ENCODE measurements around the gene WDR74.

WDR74 gene

DNA sequence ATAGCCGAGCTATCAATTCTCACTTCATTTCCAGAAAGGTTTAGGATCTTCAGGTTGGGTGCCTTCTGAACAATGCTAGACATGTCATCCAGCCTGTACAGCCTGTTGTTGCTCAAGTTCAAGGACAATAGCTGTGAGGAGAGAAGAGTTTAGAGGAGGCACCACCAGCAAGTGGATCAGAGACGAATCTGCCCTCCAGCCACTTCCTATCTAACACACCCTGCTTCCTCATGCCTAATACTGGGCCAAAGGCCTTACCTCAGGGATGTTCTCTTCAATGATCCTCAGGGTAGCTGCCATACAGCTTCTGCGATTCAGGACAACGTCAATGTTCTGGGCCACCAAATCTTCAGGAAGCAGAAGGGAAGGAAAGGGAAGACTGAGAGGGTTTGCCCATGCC lies 38.3 kb downstream of the WDR74 start:
- DNase-seq = no peak

DNA sequence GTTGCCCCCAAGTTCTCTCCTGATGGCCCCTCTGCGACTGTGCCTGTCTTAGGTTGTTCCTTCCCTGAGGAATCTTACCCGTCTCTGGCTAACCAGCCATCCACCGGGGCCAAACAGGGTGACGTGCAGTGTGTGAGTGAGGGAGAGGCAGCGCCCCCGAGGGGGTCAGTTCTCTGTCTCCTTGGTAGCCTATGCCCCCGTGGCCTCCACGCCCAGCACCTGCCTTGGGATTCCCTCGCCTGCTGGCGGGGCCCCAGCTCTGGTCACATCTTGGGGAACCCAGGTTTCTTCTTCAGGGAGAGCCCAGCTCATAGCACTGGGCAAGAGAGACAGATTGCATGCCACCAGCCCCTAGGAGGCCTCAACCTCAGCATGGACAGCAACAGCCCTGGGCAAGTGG lies 39.9 kb downstream of the WDR74 start:
- no peak for DNase-seq

DNA sequence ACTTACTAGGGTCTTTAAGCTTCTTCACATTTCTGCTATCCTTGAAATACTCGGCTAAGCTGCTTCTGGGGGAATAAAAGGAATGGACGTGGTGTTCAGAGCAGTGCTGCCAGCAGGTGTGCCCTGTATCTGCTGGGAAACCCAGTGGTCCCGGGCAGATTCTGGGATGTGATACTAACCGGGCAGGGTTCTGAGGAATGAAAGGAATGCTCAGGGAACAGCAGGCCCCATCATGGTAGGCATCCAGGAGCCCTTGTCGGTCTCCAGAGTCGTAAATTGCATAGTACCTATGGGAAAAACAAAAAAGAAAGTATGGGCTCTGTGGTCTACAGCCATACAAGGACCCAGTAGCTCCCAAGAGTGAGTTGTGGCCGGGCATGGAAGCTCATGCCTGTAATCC lies 43.1 kb downstream of the WDR74 start:
- DNase-seq = no peak

DNA sequence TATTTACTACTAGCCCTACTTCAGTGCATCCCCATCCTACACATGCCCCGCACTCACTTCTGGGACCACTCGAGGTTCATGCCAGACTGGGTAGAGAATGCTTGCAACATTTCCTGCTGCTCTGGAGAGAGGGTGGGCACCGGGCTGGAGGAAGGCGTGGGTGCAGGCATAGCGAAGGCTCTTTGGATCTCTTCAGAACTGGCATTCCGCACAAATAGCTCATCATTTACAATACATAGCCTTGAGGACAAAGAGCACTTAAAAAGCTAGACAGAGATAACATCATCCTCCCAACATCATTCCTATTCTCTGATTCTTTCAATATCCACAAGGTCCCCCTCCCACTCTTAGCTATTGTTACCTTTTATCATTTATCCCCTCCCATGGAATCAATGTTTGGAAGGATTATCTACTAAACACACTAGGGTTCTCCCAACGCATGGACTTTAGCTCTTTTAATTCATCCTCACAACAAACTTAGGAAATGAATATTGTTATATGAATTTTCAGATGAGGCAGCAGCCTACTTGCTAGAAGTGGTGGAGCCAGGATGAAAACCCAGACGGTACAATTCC lies 45.1 kb downstream of the WDR74 start:
- DNase-seq = no peak

DNA sequence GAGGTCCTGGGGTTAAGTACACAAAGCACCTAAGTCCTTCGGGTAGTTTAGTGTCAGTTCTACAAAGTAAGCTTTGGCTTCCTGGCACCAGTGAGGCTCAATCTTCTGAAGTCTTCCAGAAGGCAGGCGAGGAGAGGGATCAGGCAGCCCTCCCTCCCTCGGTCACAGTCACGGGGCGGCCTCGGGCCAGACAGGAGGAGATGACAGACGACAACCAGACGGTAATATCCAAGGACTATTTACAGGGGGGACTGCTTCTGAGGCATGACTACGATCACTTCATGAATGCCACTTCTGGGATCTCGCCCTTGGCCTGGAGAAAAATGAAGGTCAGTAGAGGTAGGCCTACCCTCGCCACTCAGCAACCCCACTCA lies 47.2 kb downstream of the WDR74 start:
- DNase-seq = peak in 2 of 58 donors; percentile 33 to 52

DNA sequence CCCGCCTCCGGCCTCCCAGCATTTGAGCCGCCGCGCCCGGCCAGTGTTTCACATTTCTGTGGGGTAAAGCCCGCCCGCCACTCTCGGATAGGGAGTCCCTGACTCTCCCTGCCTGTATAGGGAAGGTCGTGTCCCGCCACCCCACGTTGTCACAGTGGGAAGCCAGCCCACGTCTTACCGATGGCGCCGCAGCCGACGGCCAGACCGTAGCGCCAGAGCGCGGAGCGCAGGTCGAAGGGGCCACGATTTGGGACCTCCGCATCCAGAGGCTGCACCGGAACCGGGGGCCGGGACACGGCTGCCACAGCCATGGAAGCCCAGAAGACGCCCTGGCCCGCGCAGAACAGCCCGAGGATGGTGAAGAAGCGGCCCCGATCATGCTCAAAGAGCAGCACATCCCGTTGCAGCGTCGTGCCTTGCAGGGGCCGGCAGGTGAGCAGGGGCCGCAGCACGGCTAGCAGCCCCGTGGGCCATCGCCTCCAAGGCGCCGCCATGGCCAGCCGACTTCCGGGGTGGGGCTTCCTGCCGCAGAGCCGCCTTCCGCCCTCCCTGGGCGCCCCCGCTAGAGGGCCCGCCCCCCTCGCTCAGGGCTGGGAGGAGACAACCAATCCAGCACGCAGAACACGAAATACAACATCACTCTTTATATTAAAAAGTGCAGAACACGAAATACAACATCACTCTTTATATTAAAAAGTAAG lies 47.7 kb downstream of the WDR74 start, which contains the start of gene TMEM223:
Gene TMEM223 (minus strand): TSS at position 506 of the 701 bp plus-strand sequence. CDS start 12 bp downstream, at position 494.
- peak; percentile 26 to 94 (median 80) for DNase-seq

DNA sequence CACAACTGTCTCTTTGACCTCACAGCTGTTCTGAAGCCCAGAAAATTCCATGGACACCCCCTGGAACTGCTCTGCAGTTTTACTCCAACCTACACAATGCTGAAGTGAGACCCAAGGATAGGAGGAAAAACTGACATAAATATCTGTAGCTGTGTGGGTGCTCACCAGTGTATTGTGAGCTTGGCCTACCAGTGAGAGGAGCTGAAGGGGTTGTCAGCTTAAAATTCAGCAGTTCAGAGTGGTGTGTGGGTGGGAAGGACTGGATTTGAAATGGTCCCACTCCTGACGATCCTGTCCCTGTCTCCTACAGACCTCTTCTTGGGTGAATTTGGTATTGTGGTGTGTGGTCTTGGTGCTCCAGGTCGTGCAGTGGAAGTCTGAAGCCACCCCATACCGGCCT lies 49.8 kb downstream of the WDR74 start:
- peak in 3 of 58 donors; percentile 4 to 24 (median 15) for DNase-seq

DNA sequence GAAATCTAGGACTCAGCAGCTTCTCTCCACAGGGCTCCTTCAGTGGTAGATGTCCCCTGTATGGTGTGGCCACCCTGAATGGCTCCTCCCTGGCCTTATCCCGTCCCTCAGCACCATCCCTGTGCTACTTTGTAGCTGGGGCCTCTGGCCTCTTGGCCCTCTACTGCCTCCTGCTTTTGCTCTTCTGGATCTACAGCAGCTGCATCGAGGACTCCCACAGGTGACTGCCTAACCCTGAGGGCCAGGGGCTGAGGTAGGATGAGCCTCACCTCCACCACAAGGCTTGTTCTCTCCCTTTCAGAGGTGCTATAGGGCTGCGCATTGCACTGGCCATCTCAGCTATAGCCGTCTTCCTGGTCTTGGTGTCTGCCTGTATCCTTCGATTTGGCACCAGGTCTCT lies 50.4 kb downstream of the WDR74 start:
- no peak for DNase-seq

DNA sequence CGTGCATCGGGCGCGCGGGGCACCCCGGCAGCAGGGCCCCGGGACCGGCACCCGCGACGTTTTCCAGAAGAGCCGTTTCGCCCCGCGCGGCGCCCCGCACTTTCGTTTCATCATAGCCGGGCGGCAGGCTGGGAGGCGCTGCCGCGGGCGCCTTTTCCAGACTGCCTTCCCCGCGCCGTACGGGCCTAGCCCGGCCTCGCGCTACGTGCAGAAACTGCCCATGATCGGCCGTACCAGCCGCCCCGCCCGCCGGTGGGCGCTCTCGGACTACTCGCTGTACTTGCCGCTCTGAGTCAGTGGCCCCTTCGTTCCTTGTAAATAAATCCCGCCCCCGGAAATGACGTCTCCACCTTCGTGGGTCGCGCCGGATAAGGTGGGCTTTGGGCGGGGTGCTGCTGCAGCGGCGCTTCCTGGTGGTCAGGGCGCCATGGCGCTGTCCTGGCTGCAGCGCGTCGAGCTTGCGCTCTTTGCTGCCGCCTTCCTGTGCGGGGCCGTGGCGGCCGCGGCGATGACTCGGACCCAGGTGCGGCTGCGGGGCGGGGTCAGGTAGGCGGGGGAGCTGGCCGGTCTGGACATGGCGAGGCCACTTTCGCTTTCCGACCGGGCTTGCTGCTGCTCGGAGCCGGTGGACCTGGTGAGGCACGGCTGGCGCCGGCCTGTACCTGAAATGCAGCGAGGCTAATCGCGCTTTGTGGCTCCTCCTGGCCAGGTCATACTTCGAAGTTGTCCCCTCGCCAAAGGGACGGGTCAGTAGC lies 52.2 kb downstream of the WDR74 start, which contains the start of gene TMEM179B:
Gene TMEM179B (plus strand): TSS at position 398 of the 755 bp plus-strand sequence. CDS start 30 bp downstream, at position 428.
- DNase-seq = peak; percentile 74 to 99 (median 95)

DNA sequence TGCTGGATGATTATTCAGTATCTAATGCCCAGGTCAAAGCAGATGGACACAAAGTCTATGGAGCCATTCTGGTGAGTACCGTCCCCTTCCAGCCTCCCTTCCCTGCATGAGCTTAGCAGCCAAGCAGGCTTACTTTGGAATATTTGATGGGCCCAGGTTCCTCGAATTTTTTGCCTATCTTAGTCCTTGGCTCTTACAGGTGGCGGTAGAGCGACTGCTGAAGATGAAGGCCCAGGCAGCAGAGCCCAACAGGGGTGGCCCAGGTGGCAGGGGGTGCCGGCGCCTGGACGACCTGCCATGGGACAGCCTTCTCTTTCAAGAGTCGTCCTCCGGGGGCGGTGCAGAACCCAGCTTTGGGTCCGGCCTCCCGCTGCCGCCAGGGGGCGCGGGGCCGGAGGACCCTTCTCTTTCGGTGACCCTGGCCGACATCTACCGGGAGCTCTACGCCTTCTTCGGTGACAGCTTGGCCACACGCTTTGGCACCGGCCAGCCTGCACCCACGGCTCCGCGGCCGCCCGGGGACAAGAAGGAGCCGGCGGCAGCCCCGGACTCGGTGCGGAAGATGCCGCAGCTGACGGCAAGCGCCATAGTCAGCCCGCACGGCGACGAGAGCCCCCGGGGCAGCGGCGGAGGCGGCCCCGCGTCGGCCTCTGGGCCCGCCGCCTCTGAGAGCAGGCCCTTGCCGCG lies 52.9 kb downstream of the WDR74 start:
- peak in 57 of 58 donors; percentile 23 to 83 (median 69) for DNase-seq

All from anterior cingulate cortex (tissue), 58 donors.